Lower leg skin (tissue), 3 donors: ENCODE data around the gene GRHL3.

Source experiments
- CTCF ChIP-seq, 3 donors: fragments of 450-650 bp; IDR thresholded peaks; one replicate each; pipeline ENCODE4 v1.5.1; 2016; ENCODE audit warnings: antibody characterized with exemption in 3 of 3, mild to moderate bottlenecking in 3 of 3, moderate library complexity in 2 of 3
- POLR2A ChIP-seq, 2 donors: fragments of 450-650 bp; IDR thresholded peaks; one replicate each; pipeline ENCODE4 v1.6.1; 2016 to 2017; ENCODE audit warnings: antibody characterized with exemption in 2 of 2, mild to moderate bottlenecking in 1 of 2, moderate library complexity in 1 of 2

GRCh38 chr1:24340770-24341169, 21.6 kb downstream of the GRHL3 start:
- TF ChIP-seq POLR2A (IDR thresholded peaks at IDR 0.05) (no peak), CTCF (IDR thresholded peaks at IDR 0.05) (no peak)
